Posterior vena cava (tissue), 2 donors: ENCODE results near the gene PXN. TPM values are rescaled to one million over a fixed set of nuclear protein-coding genes. Genes with fewer than 3 reads are reported as not detected.
A peak's percentile ranks its signal among the peaks of the same experiment; 100 is the strongest.
"Not testable (repeated sequence)": the region's sequence is repeated elsewhere in the genome, so short reads cannot be mapped to it uniquely, and the experiment has no call there.

Source experiments
- DNase-seq: peaks from one replicate; pipeline ENCODE4 v3.0.0-alpha.2; 2020; ENCODE audit warnings: low spot score
- intact Hi-C, 2 donors: fragments of 100-400 bp; cut with DNase I; formaldehyde crosslinking; loops; one replicate each; pipeline versions ENCODE4 v1.14.1 to v1.14.2; 2022 to 2023
- total RNA-seq, 2 donors: library from RNA; stranded (reverse); fragmentation: NEBNext Ultra II Directional; extraction: Animal tissue kit (Norgen Biotek cat#: 25700); gene quantifications; one replicate each; pipeline ENCODE4 v1.2.1, GENCODE V29; 2021
- donor health status: DM: yes; HTN: yes; CAD: no.
- donor health status: DM: yes; HTN: yes; CAD: no.

Gene PXN
- total RNA-seq, 2 donors from 2014 or later: 110 to 113 TPM

DNA sequence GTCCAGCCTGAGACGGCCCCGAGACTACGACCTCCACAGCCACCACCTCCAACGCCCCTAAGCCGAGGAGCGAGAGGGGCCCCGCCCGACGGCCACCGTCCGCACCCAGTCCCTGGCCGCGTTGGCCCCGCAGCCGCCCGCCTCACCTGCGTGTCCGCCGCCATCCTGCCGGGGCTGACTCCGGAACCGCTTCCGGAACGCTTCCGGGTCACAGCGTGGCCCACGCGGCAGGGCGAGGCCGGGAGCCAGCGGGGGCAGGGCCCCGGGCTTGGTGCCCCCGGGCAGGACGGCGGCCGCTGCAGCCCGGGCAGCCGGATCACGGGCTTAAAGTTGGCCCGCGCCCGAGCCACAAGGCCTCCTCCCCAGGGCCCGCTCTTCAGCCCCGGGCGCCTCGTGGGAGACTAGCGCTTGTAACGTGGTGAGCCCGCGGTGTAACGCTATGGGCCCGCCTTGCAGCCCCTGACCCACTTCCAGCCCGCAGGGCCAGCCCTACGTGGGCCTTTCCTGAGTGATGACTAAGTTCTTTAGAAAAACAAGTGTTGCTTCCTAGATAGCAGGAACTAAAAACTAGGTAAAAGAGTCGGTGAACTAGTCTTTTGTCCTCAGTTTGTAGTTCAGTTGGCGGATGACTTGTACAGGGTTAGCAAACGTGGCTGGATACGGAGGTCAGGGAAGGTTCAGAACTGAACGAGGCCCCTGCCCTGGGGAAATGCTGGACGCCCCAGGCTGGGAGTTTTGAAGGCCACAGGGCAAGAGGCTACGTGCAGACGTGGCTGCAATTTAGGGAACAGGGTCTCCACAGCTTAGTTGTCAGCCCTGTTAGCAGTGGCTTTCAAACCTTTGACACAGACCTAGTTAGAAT, 70.8 kb downstream of the PXN start, which contains the start of gene GCN1:
GCN1 (minus strand) TSS at position 182 of the 862 bp plus-strand sequence; CDS start at position 164, 18 bp downstream.
- peak; percentile 94 for DNase-seq
- intact Hi-C loops: no loop called here

DNA sequence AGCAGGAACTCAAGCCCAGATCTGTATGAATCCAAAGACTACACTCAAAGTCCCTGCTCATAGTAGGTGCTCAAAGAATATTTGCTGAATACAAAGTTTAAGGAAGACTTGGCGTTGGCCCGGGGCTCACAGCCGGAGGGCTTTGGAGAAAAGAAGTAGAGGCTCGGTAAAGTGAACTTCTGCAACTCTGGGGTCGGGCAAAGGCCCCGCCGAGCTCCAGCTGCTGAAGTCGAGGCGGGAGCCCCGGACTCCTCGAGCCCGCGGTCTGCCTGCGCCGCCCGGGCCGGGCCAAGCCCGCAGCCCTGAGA, 71.3 kb downstream of the PXN start:
- intact Hi-C loops: no loop called here
- no peak for DNase-seq

DNA sequence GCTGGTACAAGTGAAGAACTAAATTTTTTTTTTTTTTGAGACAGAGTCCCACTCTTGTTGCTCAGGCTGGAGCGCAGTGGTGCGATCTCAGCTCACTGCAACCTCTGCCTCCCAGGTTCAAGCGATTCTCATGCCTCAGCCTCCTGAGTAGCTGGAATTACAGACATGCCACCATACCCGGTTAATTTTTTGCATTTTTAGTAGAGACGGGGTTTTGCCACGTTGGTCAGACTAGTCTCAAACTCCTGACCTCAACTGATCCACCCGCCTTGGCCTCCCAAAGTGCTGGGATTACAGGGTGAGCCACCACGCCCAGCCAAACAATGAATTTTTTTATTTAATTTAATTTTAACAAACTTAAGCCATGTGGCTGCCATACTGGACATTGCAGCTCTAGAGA, 72.2 kb downstream of the PXN start:
- DNase-seq, intact Hi-C loops: not testable (repeated sequence)

DNA sequence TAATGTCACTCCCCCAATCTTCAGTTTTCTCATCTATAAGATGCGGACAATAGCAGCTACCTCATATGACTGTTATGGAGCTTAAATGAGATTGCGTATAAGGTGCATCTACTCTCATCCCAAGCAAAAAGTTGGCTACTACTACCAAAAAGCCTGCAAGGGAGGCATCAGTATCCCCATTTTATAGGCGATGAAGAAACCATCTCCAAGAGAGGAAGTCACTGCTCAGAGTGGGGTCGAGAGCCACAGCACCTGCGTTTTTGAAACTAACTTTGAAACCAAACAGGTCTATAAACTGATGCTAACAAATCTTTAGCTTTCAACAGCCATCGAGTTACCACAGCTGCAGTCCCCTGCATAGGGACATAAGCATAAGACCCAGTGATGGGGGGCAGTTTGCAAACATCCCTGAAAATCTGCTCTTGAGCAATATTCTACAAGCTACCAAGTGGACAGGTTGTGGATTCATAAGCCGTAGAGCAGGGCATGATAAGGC, 74.5 kb downstream of the PXN start:
- DNase-seq: no peak
- intact Hi-C loops: no loop called here

DNA sequence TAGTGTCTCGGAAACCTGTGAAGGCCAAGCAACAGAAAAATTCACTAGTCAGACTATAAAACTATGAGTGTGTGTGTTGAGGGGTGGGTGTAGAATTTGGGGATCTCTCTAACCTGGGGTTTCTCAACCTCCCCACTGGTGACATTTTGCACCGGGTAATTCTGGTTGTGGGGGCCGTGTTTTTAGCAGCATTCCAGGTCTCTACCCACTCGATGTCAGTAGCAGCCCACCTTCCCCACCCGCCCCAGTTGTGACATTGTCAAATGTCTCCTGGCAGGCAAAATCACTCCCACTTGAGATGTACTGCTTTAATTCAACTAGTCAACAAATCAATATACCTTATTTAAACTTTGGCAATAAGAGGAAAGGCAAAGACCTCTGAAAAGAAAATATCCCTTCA, 75.1 kb downstream of the PXN start:
- DNase-seq: no peak
- intact Hi-C loops: no loop called here

DNA sequence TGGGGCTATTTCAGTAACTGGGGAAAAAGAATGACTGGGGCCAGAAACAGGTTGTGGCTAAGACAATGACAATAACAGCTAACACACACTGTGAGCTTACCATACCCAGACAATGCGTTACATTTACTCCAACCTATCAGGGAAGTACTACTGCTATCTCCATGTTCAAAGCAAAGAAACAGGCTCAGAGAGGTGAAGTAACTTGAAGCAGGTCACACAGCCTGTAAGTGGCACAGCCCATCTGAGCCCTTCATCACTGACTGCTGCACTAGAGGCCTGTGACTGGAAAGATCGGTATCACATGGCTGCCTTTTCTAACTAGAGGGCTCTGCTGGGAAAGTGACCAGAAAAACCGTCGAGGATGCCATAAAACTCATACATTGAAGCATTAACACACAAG, 78.9 kb downstream of the PXN start:
- no peak for DNase-seq
- intact Hi-C loops: loop anchor here in 1 of 2 donors (10.0 kb wide), 1 partner anchor 328 kb away; no protein-coding TSS in a partner anchor

DNA sequence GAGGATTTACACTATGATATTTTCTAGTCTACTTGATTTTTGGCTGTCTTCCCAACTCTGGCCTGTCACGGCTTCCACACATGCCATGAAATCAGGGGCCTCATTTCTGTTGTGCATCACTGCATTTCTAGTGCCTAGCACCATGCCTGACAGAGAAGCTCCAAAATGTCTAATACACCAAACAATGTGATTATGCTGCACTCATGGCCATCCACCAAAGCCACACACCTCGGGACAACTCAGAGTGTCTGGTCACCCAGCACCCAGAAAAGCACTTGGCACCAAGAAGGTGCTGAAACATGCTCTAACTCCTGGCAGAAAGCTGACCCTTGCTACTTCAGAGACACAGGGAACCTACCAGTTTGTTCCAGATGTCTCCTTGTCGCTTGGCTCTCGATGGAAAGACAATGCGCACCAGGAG, 82.3 kb downstream of the PXN start:
- DNase-seq: no peak
- intact Hi-C loops: loop anchor here in 1 of 2 donors (10.0 kb wide), 1 partner anchor 332 kb away; no protein-coding TSS in a partner anchor

DNA sequence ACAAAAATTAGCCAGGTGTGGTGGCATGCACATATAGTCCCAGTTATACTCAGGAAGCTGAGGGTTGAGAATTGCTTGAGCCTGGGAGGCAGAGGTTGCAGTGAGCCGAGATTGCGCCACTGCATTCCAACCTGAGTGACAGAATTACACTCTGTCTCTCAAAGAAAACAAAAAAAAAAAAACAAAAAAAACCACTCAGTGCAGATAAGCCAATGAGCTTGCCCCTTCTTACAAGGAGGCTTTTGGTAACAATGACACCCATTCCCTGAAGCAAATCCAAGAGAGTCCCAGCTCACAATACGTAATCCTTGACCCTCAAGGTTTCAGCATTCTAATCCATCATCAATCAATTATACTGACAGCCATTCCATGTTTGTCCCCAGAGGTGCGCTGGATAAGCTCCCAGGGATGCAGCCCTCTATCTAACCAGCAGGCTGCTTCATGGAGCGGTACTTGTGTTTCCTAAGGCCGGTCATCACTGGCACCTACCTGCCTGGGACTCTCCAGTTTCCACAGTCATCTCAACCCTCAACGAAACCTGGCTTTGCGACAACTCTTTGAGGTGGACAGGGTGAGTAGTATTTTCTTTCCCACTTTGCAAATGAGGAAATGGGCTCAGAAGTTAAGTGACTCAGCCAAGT, 83.4 kb downstream of the PXN start:
- intact Hi-C loops: loop anchor here in 1 of 2 donors (10.0 kb wide), 1 partner anchor 333 kb away; no protein-coding TSS in a partner anchor
- no peak for DNase-seq

DNA sequence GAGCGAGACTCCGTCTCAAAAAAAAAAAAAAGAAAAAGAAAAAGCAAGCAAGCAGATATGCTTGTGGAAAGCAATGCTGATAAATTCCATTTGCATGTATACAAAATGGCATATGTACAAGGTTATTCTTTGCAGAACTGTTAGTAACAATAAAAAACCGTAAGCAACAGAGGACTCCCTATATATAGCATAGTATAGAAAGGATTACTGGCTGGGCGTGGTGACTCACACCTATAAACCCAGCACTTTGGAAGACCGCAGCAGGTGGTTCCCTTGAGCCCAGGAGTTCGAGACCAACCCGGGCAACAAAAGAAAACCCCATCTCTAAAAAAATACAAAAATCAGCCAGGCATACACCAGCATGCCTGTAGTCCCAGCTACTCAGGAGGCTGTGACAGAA, 84.6 kb downstream of the PXN start:
- intact Hi-C loops: loop anchor here in 1 of 2 donors (10.0 kb wide), 1 partner anchor 334 kb away; no protein-coding TSS in a partner anchor
- DNase-seq: no peak

DNA sequence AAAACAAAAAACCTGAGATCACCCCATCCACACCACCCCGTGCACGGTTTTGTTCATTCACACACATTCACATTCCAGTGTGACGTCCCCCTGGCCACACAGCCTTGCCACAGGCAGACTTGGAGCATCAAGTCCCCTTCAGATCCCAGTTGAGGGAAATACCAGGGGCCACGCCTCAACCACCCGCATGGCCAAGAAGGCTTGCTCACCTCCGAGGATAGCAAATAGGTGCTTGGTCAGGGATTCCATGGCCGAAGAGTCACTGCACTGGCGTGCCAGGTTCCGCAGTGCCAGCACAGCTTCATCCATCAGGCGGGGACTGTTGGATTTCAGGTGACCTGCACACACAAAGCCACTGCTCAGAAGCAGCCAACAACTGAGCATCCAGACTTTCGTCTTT, 90.0 kb downstream of the PXN start:
- DNase-seq: no peak
- intact Hi-C loops: no loop called here

DNA sequence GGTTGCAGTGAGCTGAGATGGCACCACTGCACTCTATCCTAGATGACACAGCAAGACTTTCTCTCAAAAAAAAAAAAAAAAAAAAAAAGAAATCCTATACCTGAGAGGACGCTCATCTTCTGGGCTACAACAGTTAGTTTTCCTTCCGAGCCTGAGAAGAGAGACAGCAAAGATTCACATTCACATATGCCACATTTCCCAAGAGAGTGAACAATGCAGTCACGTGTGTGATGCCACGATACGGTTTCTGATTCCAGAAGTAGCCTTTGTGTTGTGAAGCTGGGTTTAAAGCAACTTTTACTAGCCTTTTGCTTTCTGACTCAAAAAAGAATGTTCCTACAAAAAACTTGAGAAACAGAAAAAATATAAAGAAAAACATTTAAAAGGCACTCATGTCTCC, 90.5 kb downstream of the PXN start:
- intact Hi-C loops: no loop called here
- no peak for DNase-seq

DNA sequence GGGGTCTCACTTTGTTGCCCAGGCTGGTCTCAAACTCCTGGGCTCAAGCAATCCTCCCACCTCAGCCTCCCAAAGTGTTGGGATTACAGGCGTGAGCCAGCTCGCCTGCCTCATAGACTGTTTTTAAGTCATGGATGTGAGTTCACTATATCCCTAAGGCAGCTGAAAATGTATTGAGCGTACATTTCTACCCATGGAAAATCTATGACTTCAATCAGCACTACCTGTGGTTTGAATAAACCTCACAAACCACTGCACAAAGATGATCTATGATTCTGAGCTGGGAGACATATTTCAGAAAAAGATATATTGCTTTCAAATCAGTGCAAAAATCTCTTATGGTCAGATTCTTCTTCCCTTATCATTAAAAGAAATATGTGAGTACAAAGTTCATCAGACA, 93.5 kb downstream of the PXN start:
- no peak for DNase-seq
- intact Hi-C loops: no loop called here

DNA sequence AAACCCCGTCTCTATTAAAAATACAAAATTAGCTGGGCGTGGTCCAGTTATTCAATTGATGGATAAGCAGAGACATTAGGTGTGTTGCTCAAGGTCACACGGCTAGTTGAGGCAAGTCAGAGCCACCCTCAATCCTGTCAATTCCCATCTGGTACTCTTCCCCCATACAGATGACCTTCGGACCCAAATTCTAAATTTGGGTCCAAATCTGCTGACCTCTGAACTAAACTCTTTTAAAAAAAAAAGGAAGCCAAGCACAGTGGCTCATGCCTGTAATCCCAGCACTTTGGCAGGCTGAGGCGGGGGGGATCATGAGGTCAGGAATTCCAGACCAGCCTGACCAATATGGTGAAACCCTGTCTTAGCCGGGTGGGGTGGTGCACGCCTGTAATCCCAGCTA, 94.9 kb downstream of the PXN start:
- DNase-seq: no peak
- intact Hi-C loops: no loop called here

DNA sequence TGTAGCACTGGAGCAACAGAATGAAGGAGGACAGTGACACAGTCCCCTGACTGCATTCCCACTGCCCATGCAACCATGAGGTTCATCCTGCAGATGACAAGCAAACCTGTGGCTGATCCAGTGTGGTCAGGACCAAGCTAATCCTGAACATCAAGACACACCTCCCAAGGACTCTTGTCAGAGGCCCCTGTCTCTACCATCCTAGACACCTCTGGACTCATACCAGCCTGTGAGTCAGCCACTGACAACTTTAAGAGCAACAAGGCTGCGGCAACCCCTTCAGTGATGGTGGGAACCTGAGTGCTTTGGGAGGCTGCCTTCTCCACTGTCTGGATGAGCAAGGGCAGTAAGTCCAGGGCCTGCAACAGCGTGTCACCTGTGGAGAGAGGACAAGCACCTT, 95.6 kb downstream of the PXN start:
- intact Hi-C loops: no loop called here
- no peak for DNase-seq

DNA sequence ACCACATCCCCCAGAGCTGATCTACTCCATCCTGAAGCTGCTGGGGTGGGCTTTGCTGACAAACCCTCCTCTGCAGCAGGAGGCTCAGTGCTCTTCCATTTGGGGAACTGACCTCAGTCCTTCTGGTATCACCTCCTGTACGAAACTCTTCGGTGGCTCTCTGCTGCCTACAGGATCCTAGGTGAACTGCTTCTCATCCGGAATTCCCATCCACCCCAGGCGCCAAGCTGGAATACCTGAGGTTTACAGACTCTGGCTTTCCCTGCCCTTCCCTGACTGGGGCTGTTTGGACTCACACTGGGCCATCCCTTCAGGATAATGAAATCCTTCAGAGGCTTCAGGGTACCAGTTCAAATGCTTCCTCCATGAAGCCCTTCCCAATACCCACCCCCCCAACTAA, 97.2 kb downstream of the PXN start:
- DNase-seq: no peak
- intact Hi-C loops: no loop called here

DNA sequence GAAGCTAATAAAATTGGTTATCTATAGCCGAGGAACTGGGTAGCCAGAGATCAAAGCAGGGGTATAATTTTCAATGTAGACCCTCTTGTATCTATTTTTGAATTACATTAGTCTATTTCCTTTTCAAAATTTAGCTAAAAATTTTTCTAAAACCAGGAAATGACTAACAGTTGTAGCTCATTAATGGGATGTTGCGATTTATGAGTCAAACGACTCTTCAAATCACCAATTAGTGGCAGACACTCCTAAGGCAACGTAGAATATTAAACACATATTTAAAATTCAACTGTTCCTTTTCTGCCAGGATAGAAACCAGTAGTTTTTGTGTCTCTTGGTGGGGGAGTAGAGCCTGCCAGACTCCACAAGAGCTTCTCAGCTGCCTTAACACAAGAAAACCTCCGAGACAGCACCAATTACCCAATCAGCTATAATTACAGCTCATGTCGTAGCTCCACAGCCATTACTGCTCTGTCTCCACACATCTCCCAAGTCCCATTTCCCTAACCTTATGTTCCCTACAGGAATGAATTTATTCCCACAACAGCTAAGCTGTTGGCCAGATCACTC, 97.9 kb downstream of the PXN start:
- intact Hi-C loops: no loop called here
- DNase-seq: no peak

DNA sequence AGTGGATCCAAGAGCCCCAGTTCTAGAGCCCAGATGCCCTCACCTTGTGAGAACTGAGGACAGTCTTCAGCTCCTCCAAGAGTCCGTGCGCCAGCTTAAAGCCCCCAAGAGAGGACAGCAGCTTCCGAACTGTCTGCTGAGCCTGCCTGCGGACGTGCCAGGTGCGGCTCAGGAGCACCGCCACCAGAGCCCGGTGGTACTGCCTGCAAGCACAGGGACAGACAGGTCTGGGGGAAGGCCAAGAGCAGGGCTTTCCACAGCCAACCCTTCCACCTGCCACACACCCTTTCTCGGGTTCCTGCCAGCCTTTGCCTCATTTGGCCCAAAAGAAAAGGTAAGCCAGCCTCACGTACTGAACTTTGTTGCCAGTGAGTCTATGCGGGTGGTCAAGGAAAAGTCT, 101.2 kb downstream of the PXN start:
- intact Hi-C loops: no loop called here
- DNase-seq: no peak

DNA sequence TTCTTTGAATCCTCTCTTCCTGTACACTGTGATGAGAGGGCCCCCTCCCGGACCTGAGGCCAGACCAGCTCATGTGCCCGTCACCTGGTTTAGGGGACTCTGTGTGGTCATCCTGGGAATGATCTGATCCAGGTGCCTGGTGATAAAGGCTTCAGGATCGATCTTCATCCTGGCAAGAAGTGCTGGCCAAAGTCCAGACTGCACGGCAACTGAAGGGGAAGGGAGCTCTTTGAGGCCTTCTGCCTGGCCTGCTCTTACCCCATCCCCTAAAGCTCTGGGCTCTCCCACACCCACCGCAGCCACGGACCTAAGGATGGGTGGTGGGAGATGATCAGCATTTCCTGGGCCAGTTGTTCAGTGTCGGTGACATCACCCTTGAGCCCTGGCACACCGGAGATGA, 102.8 kb downstream of the PXN start:
- DNase-seq: no peak
- intact Hi-C loops: no loop called here

DNA sequence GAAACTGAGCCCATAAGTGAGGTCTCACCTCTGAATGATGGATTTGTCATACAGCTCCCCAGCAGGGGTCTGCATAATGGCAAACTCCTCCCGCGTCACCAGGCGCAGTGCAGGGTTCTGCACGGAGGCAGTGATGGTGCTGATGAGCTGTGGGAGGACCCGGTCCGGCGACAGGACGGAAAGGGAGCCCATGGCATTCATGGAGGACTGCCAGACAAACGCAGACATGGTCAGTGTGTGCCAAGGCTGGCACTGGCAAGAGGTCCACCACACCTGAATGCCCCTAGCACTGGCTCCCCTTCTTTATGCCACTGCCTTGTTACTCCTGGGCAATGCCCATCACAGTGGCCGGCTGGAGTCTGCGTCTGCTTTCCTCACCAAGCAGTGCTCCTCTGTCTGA, 103.7 kb downstream of the PXN start:
- DNase-seq: no peak
- intact Hi-C loops: no loop called here
